GM23338 (cell line): ENCODE results near the gene SIRT3. TPM values are rescaled to one million over a fixed set of nuclear protein-coding genes. Genes with fewer than 3 reads are reported as not detected.

ENCODE experiments used
- ATAC-seq: fragments of 200-7000 bp; cut with Tn5 transposase; 3 replicates; pipeline ENCODE4 v1.9.1; 2020
- DNase-seq: peaks from one replicate; pipeline ENCODE4 v3.0.0-alpha.2; 2015; ENCODE audit warnings: low spot score
- H2AFZ ChIP-seq: fragments of 200-600 bp; sonication (generic); 2 replicates; pipeline ENCODE4 v1.8.0; 2016; ENCODE audit warnings: antibody characterized with exemption, mild to moderate bottlenecking, moderate library complexity
- H3F3A ChIP-seq: fragments of 200-600 bp; sonication (generic); replicated peaks from 2 replicates; pipeline ENCODE4 v1.8.0; 2017; ENCODE audit warnings: antibody characterized with exemption, mixed run types, low read depth
- H3K27ac ChIP-seq: fragments of 200-600 bp; sonication (generic); 2 replicates; pipeline ENCODE4 v1.6.1; 2016; ENCODE audit warnings: low read depth
- H3K27me3 ChIP-seq: fragments of 200-600 bp; sonication (generic); 2 replicates; pipeline ENCODE4 v1.8.0; 2016; ENCODE audit warnings: mild to moderate bottlenecking, mixed run types, moderate library complexity; ENCODE audit not compliant: insufficient read depth
- H3K36me3 ChIP-seq: fragments of 200-600 bp; sonication (generic); 2 replicates; pipeline ENCODE4 v1.8.0; 2016; ENCODE audit warnings: mild to moderate bottlenecking; ENCODE audit not compliant: insufficient read depth
- H3K4me1 ChIP-seq: fragments of 200-600 bp; sonication (generic); 2 replicates; pipeline ENCODE4 v1.8.0; 2016; ENCODE audit warnings: mild to moderate bottlenecking, moderate library complexity; ENCODE audit not compliant: insufficient read depth
- H3K4me2 ChIP-seq: fragments of 200-600 bp; sonication (generic); 2 replicates; pipeline ENCODE4 v1.7.1; 2017; ENCODE audit warnings: mixed run types
- H3K4me3 ChIP-seq: fragments of 200-600 bp; sonication (generic); 2 replicates; pipeline ENCODE4 v1.6.1; 2016; ENCODE audit warnings: mixed run types
- H3K79me2 ChIP-seq: fragments of 200-600 bp; sonication (generic); replicated peaks from 2 replicates; pipeline ENCODE4 v1.8.0; 2017; ENCODE audit warnings: mild to moderate bottlenecking; ENCODE audit not compliant: insufficient read depth
- H3K9me2 ChIP-seq: fragments of 200-600 bp; sonication (generic); 2 replicates; pipeline ENCODE4 v1.8.0; 2017; ENCODE audit not compliant: insufficient read depth
- H4K20me1 ChIP-seq: fragments of 200-600 bp; sonication (generic); replicated peaks from 2 replicates; pipeline ENCODE4 v1.8.0; 2017; ENCODE audit warnings: mild to moderate bottlenecking; ENCODE audit not compliant: insufficient read depth
- H3K27ac Mint-ChIP-seq: 2 replicates; pipeline ENCODE4 v1.8.0; 2020; ENCODE audit warnings: inconsistent platforms, mild to moderate bottlenecking, moderate library complexity, mixed read lengths
- H3K27me3 Mint-ChIP-seq: 3 replicates; pipeline ENCODE4 v1.8.0; 2022; ENCODE audit warnings: low read depth, mild to moderate bottlenecking, moderate library complexity, mixed read lengths, inconsistent platforms; ENCODE audit not compliant: insufficient read depth, poor library complexity
- H3K36me3 Mint-ChIP-seq: 3 replicates; pipeline ENCODE4 v1.8.0; 2021; ENCODE audit warnings: low read depth, mild to moderate bottlenecking, inconsistent platforms, moderate library complexity, mixed read lengths
- H3K4me1 Mint-ChIP-seq: 3 replicates; pipeline ENCODE4 v1.8.0; 2020; ENCODE audit warnings: mild to moderate bottlenecking, inconsistent platforms, mixed read lengths
- H3K4me3 Mint-ChIP-seq: 3 replicates; pipeline ENCODE4 v1.8.0; 2021; ENCODE audit warnings: moderate library complexity, mild to moderate bottlenecking, inconsistent platforms, mixed read lengths
- H3K9me3 Mint-ChIP-seq: 3 replicates; pipeline ENCODE4 v1.8.0; 2020; ENCODE audit warnings: moderate library complexity, mild to moderate bottlenecking, inconsistent platforms, mixed read lengths
- CREB1 ChIP-seq: fragments of 250-450 bp; sonication (Bioruptor Pico); IDR thresholded peaks from 2 replicates; pipeline ENCODE4 v1.5.0; 2020; ENCODE audit warnings: low read depth, mild to moderate bottlenecking, moderate library complexity
- ETS1 ChIP-seq: IDR thresholded peaks from 2 replicates; pipeline ENCODE4 v1.6.1; 2016; ENCODE audit warnings: antibody characterized with exemption
- EZH2 ChIP-seq: fragments of 200-600 bp; sonication (generic); IDR thresholded peaks from one replicate; pipeline ENCODE4 v1.8.0; 2017; ENCODE audit warnings: antibody characterized with exemption, mild to moderate bottlenecking, low read depth; ENCODE audit not compliant: unreplicated experiment
- EZH2phosphoT487 ChIP-seq: fragments of 200-600 bp; sonication (generic); IDR thresholded peaks from one replicate; pipeline ENCODE4 v1.8.1; 2018; ENCODE audit warnings: antibody characterized with exemption; ENCODE audit not compliant: unreplicated experiment
- JUNB ChIP-seq: IDR thresholded peaks from one replicate; pipeline ENCODE4 v1.6.1; 2016; ENCODE audit warnings: antibody characterized with exemption; ENCODE audit not compliant: unreplicated experiment
- NANOG ChIP-seq: IDR thresholded peaks from 2 replicates; pipeline ENCODE4 v1.6.1; 2016; ENCODE audit warnings: antibody characterized with exemption, borderline replicate concordance
- POLR2AphosphoS5 ChIP-seq: IDR thresholded peaks from 2 replicates; pipeline ENCODE4 v1.6.1; 2016; ENCODE audit warnings: antibody characterized with exemption, low read depth
- REST ChIP-seq: IDR thresholded peaks from one replicate; pipeline ENCODE4 v1.6.1; 2018; ENCODE audit warnings: antibody characterized with exemption; ENCODE audit not compliant: unreplicated experiment
- STAT1 ChIP-seq: IDR thresholded peaks from one replicate; pipeline ENCODE4 v1.6.1; 2016; ENCODE audit warnings: antibody characterized with exemption; ENCODE audit not compliant: unreplicated experiment
- ZNF114 ChIP-seq: fragments of 250-450 bp; sonication (Bioruptor Pico); IDR thresholded peaks from 2 replicates; pipeline ENCODE4 v1.5.0; 2020; ENCODE audit warnings: mild to moderate bottlenecking, moderate library complexity
- ZNF331 ChIP-seq: fragments of 250-450 bp; sonication (Bioruptor Pico); IDR thresholded peaks from 2 replicates; pipeline ENCODE4 v1.5.0; 2020; ENCODE audit warnings: low read depth, mild to moderate bottlenecking, moderate library complexity
- ZNF462 ChIP-seq: fragments of 250-450 bp; sonication (Bioruptor Pico); IDR thresholded peaks from 2 replicates; pipeline ENCODE4 v1.5.0; 2020; ENCODE audit warnings: mild to moderate bottlenecking, moderate library complexity
- polyA plus RNA-seq: library from polyadenylated mRNA; unstranded; fragments of >200 nt; fragmentation: Nextera tagmentation; extraction: Ambion mirVana; gene quantifications from 2 replicates; pipeline ENCODE4 v1.2.1, GENCODE V29; 2016
- total RNA-seq: library from RNA; depleted of rRNA; stranded (reverse); fragments of >200 nt; shearing (Covaris generic); gene quantifications from 2 replicates; pipeline ENCODE4 v1.2.3, GENCODE V29; 2014
- TF ChIP-seq, protein P1 (sequence below), 2 experiments: fragments of 200-600 bp in 1 of 2; sonication (generic) in 1 of 2; conservative IDR thresholded peaks; 2 replicates each; pipeline versions ENCODE4 v1.5.1 to v1.6.1; 2016 to 2017; ENCODE audit warnings: antibody characterized with exemption in 2 of 2, low read depth in 2 of 2, mild to moderate bottlenecking in 2 of 2, moderate library complexity in 1 of 2

The SIRT3 gene
- total and polyA plus RNA-seq, 2 experiments from 2014 or later, result 7.0 to 11.4 TPM

GRCh38 chr11:255816-256215 lies 19.7 kb upstream of the SIRT3 start:
- H3K36me3 Mint-ChIP-seq, result peaks cover 29% of the 10 kb centered on the region
- ATAC-seq, result no peak
- TF ChIP-seq, protein P1, sequence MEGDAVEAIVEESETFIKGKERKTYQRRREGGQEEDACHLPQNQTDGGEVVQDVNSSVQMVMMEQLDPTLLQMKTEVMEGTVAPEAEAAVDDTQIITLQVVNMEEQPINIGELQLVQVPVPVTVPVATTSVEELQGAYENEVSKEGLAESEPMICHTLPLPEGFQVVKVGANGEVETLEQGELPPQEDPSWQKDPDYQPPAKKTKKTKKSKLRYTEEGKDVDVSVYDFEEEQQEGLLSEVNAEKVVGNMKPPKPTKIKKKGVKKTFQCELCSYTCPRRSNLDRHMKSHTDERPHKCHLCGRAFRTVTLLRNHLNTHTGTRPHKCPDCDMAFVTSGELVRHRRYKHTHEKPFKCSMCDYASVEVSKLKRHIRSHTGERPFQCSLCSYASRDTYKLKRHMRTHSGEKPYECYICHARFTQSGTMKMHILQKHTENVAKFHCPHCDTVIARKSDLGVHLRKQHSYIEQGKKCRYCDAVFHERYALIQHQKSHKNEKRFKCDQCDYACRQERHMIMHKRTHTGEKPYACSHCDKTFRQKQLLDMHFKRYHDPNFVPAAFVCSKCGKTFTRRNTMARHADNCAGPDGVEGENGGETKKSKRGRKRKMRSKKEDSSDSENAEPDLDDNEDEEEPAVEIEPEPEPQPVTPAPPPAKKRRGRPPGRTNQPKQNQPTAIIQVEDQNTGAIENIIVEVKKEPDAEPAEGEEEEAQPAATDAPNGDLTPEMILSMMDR (conservative IDR thresholded peaks at IDR 0.05; ENCODE audit: low read depth in 2 of 2), result no peak
- TF ChIP-seq REST (no peak), EZH2 (no peak), ZNF462 (no peak), ZNF114 (CRISPR knock-in tag) (no peak), STAT1 (no peak), NANOG (no peak), POLR2AphosphoS5 (no peak), EZH2phosphoT487 (no peak), ZNF331 (CRISPR knock-in tag) (no peak), CREB1 (CRISPR knock-in tag) (no peak), ETS1 (no peak), JUNB (no peak)
- Histone ChIP-seq H3K79me2 (no peaks in the 10 kb centered on the region), H3K4me3 (no peak overlapping the region), H3K4me2 (no peak overlapping the region), H3K27ac (no peak overlapping the region), H3F3A (peaks cover 10% of the 10 kb centered on the region; the same call in 1 of the 2 replicates), H3K4me1 (no peaks in the 10 kb centered on the region), H3K36me3 (peaks cover 12% of the 10 kb centered on the region; the same call in 1 of the 2 replicates), H3K9me2 (peaks cover 4% of the 10 kb centered on the region; the same call in 1 of the 2 replicates), H3K27me3 (no peaks in the 10 kb centered on the region), H2AFZ (no peak overlapping the region), H4K20me1 (no peaks in the 10 kb centered on the region)
- peaks cover 6% of the 10 kb centered on the region; the same call in 1 of the 3 replicates for H3K9me3 Mint-ChIP-seq
- H3K27ac Mint-ChIP-seq, result no peak overlapping the region
- H3K4me3 Mint-ChIP-seq, result no peak overlapping the region
- peaks cover 3% of the 10 kb centered on the region for H3K27me3 Mint-ChIP-seq
- H3K4me1 Mint-ChIP-seq, result no peaks in the 10 kb centered on the region; the same call in none of the 3 replicates
- no peak for DNase-seq
